ENCODE measurements around the gene EVA1C. TPM values are rescaled to one million over a fixed set of nuclear protein-coding genes. Genes with fewer than 3 reads are reported as not detected.

Gene EVA1C
- total and polyA plus RNA-seq, 2 experiments from 2014 or later: 2.2 to 3.4 TPM

DNA sequence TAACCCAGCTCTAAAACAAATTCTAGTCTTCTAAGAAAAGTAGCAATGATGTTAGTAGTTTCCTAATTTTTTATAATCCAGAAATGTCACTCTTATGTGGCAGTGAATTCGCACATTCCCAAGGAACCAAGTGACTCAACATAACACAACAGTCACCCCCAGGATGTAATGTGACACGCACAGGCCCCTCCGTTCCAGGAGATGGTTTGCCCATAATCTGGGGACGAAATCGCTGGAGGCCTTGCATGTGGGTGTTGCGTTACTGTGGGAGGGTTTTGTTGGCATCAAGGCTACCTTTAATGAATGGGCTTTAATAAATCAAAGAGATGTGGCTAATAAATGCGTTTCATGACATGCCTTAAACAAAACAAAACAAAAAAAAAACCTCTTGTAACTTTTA is 50.9 kb downstream of the EVA1C start:
- H3K4me2 ChIP-seq: no peak overlapping the region
- no peak for DNase-seq (ENCODE audit: low spot score)
- WGBS (ENCODE audit: low lambda C conversion rate, missing lambda C conversion rate): 83% methylated on average over 7 of the region's 7 CpGs
- H3K36me3 ChIP-seq (replicated peaks; ENCODE audit: insufficient read depth, low read depth): no peaks in the 10 kb centered on the region
- no peaks in the 10 kb centered on the region for H3K79me2 ChIP-seq
- no peak for TF ChIP-seq EZH2phosphoT487 (IDR thresholded peaks at IDR 0.05; ENCODE audit: low read depth, severe bottlenecking, unreplicated experiment)
- TF ChIP-seq EZH2 (IDR thresholded peaks at IDR 0.05; ENCODE audit: borderline replicate concordance): no peak
- TF ChIP-seq, protein P1, sequence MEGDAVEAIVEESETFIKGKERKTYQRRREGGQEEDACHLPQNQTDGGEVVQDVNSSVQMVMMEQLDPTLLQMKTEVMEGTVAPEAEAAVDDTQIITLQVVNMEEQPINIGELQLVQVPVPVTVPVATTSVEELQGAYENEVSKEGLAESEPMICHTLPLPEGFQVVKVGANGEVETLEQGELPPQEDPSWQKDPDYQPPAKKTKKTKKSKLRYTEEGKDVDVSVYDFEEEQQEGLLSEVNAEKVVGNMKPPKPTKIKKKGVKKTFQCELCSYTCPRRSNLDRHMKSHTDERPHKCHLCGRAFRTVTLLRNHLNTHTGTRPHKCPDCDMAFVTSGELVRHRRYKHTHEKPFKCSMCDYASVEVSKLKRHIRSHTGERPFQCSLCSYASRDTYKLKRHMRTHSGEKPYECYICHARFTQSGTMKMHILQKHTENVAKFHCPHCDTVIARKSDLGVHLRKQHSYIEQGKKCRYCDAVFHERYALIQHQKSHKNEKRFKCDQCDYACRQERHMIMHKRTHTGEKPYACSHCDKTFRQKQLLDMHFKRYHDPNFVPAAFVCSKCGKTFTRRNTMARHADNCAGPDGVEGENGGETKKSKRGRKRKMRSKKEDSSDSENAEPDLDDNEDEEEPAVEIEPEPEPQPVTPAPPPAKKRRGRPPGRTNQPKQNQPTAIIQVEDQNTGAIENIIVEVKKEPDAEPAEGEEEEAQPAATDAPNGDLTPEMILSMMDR (IDR thresholded peaks at IDR 0.05; ENCODE audit: poor library complexity): no peak
- H3K4me3 ChIP-seq: no peak overlapping the region
- H3K9me2 ChIP-seq (replicated peaks; ENCODE audit: insufficient read depth): no peaks in the 10 kb centered on the region
- peak overlapping the region; percentile 86 for H3K27ac ChIP-seq
- H3K4me1 ChIP-seq (ENCODE audit: insufficient read depth): no peaks in the 10 kb centered on the region
- no peaks in the 10 kb centered on the region for H3K9me3 ChIP-seq (ENCODE audit: low read depth)
- no peaks in the 10 kb centered on the region for H4K20me1 ChIP-seq (ENCODE audit: insufficient read depth, poor library complexity, severe bottlenecking)
- H3K27me3 ChIP-seq: no peaks in the 10 kb centered on the region
- no peak overlapping the region for H2AFZ ChIP-seq

DNA sequence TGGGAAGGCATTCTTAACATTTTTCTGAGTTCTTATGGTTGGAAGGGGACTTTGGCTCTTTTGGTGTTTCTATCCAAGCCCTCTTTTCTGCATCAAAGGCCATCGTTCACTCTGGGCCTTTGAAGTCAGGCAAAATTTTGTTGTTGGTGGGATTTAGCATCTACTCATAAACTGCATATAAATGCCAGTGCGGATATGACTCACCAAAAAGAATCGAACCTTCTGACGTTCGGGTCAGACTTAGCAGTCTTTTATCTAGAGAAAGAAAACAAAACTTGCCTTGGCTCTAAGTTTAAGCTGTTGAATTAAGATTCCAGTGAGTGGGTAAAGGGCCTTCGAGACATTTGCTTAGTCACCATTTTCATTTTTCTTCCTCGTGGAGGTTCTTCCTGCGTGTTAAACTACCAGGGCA is 51.4 kb downstream of the EVA1C start:
- 57% methylated on average over 8 of the region's 8 CpGs for WGBS (ENCODE audit: low lambda C conversion rate, missing lambda C conversion rate)

DNA sequence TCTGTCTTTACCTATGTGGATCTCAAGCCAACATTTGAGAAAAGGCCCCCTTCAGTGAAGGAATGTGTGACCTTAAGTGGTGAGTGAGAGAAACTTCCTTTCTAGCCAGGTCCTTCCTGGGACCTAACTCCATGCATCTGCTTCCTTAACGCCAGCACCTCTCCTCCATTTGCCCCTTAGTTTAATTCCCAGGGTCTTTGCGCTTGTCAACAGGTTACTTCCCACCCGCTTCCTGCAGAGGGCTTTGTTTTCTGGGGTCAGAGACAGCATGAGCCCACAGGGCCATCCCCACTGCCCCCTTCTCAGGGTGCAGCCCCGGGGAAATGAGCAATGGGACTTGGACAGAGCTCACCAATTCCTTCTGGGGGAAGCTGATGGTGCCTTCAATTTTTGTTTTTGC is 54.8 kb downstream of the EVA1C start:
- Histone ChIP-seq H3K9me3 (ENCODE audit: low read depth) (no peaks in the 10 kb centered on the region), H3K27ac (no peak overlapping the region), H2AFZ (no peak overlapping the region), H3K4me2 (no peak overlapping the region), H3K4me3 (no peak overlapping the region), H3K27me3 (no peaks in the 10 kb centered on the region), H3K36me3 (replicated peaks; ENCODE audit: insufficient read depth, low read depth) (no peaks in the 10 kb centered on the region), H4K20me1 (ENCODE audit: insufficient read depth, poor library complexity, severe bottlenecking) (no peaks in the 10 kb centered on the region), H3K4me1 (ENCODE audit: insufficient read depth) (no peaks in the 10 kb centered on the region), H3K79me2 (no peaks in the 10 kb centered on the region), H3K9me2 (replicated peaks; ENCODE audit: insufficient read depth) (no peaks in the 10 kb centered on the region)
- 79% methylated on average over 4 of the region's 4 CpGs for WGBS (ENCODE audit: low lambda C conversion rate, missing lambda C conversion rate)
- DNase-seq (ENCODE audit: low spot score): no peak
- TF ChIP-seq EZH2 (IDR thresholded peaks at IDR 0.05; ENCODE audit: borderline replicate concordance): no peak
- TF ChIP-seq EZH2phosphoT487 (IDR thresholded peaks at IDR 0.05; ENCODE audit: low read depth, severe bottlenecking, unreplicated experiment): no peak
- TF ChIP-seq, protein P1 (IDR thresholded peaks at IDR 0.05; ENCODE audit: poor library complexity): no peak

More for the DNA sequence above, 51.4 kb downstream of the EVA1C start:
- DNase-seq (ENCODE audit: low spot score): peak; percentile 19
- no peaks in the 10 kb centered on the region for H3K36me3 ChIP-seq (replicated peaks; ENCODE audit: insufficient read depth, low read depth)
- no peaks in the 10 kb centered on the region for H3K4me1 ChIP-seq (ENCODE audit: insufficient read depth)
- no peaks in the 10 kb centered on the region for H4K20me1 ChIP-seq (ENCODE audit: insufficient read depth, poor library complexity, severe bottlenecking)
- no peak overlapping the region for H3K4me3 ChIP-seq
- H3K9me3 ChIP-seq (ENCODE audit: low read depth): no peaks in the 10 kb centered on the region
- no peak for TF ChIP-seq EZH2 (IDR thresholded peaks at IDR 0.05; ENCODE audit: borderline replicate concordance)
- no peak for TF ChIP-seq EZH2phosphoT487 (IDR thresholded peaks at IDR 0.05; ENCODE audit: low read depth, severe bottlenecking, unreplicated experiment)
- TF ChIP-seq, protein P1 (IDR thresholded peaks at IDR 0.05; ENCODE audit: poor library complexity): no peak
- no peaks in the 10 kb centered on the region for H3K27me3 ChIP-seq
- H3K27ac ChIP-seq: peak overlapping the region; percentile 86
- H2AFZ ChIP-seq: no peak overlapping the region
- H3K9me2 ChIP-seq (replicated peaks; ENCODE audit: insufficient read depth): no peaks in the 10 kb centered on the region
- no peaks in the 10 kb centered on the region for H3K79me2 ChIP-seq
- no peak overlapping the region for H3K4me2 ChIP-seq

DNA sequence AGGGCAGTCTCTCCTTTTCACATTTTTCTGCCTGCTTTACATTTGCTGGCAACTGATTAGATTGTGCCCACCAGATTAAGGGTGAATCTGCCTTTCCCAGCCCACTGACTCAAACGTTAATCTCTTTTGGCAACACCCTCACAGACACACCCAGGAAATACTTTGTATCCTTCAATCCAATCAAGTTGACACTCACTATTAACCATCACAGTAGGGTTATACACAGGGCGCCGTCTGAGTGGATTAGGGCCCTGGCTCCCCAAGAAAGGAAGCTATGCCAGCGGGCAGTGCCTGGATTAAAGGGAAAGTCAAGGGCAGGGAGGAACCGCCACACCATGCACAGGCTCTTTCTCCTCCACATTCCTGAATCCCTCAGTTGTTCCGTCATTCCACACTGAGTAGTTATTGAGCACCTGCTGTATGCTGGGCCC is 56.2 kb downstream of the EVA1C start:
- no peak overlapping the region for H3K4me2 ChIP-seq
- no peaks in the 10 kb centered on the region for H3K36me3 ChIP-seq (replicated peaks; ENCODE audit: insufficient read depth, low read depth)
- H4K20me1 ChIP-seq (ENCODE audit: insufficient read depth, poor library complexity, severe bottlenecking): no peaks in the 10 kb centered on the region
- H3K27me3 ChIP-seq: no peaks in the 10 kb centered on the region
- H3K79me2 ChIP-seq: no peaks in the 10 kb centered on the region
- H2AFZ ChIP-seq: no peak overlapping the region
- no peak overlapping the region for H3K4me3 ChIP-seq
- no peaks in the 10 kb centered on the region for H3K4me1 ChIP-seq (ENCODE audit: insufficient read depth)
- DNase-seq (ENCODE audit: low spot score): no peak
- no peaks in the 10 kb centered on the region for H3K9me2 ChIP-seq (replicated peaks; ENCODE audit: insufficient read depth)
- WGBS (ENCODE audit: low lambda C conversion rate, missing lambda C conversion rate): 86% methylated on average over 6 of the region's 6 CpGs
- no peak overlapping the region for H3K27ac ChIP-seq
- no peaks in the 10 kb centered on the region for H3K9me3 ChIP-seq (ENCODE audit: low read depth)
- TF ChIP-seq, protein P1 (IDR thresholded peaks at IDR 0.05; ENCODE audit: poor library complexity): no peak
- no peak for TF ChIP-seq EZH2phosphoT487 (IDR thresholded peaks at IDR 0.05; ENCODE audit: low read depth, severe bottlenecking, unreplicated experiment)
- TF ChIP-seq EZH2 (IDR thresholded peaks at IDR 0.05; ENCODE audit: borderline replicate concordance): no peak
